K562 (cell line): Measurements from ENCODE around the gene GTF2A1. TPM values are rescaled to one million over a fixed set of nuclear protein-coding genes. Genes with fewer than 3 reads are reported as not detected.

ENCODE experiments used
- ATF1 ChIP-seq, 2 experiments: fragments of 450-650 bp in 1 of 2; IDR thresholded peaks; 2 replicates each; pipeline ENCODE4 v1.6.1; 2016; ENCODE audit warnings: missing compliant biosample characterization in 1 of 2, missing genetic modification characterization in 1 of 2
- BRF1 ChIP-seq: IDR thresholded peaks from 3 replicates; pipeline ENCODE4 v1.6.1; 2011; ENCODE audit warnings: borderline replicate concordance, mild to moderate bottlenecking; ENCODE audit not compliant: insufficient read length; ENCODE audit errors: extremely low read depth
- CHD1 ChIP-seq: fragments of 200-600 bp; sonication (generic); IDR thresholded peaks from one replicate; pipeline ENCODE4 v1.6.1; 2012; ENCODE audit warnings: mild to moderate bottlenecking, moderate library complexity, low read length, inconsistent platforms
- CREB1 ChIP-seq, 2 experiments: sonication (generic) in 1 of 2; formaldehyde crosslinking in 1 of 2; IDR thresholded peaks; 2 replicates each; pipeline versions ENCODE4 v1.6.1 to v1.8.0; 2012 to 2022; ENCODE audit warnings: inconsistent platforms in 1 of 2, mild to moderate bottlenecking in 1 of 2, missing genetic modification reagents in 1 of 2, moderate library complexity in 1 of 2
- DNMT1 ChIP-seq: fragments of 450-650 bp; IDR thresholded peaks from 2 replicates; pipeline ENCODE4 v1.6.1; 2016; ENCODE audit warnings: antibody characterized with exemption, mild to moderate bottlenecking
- GTF2F1 ChIP-seq: IDR thresholded peaks from 2 replicates; pipeline ENCODE4 v1.6.1; 2011; ENCODE audit warnings: low read depth, low read length, improper control_type of control experiment
- MCM5 ChIP-seq: fragments of 450-650 bp; IDR thresholded peaks from 2 replicates; pipeline ENCODE4 v1.6.1; 2016; ENCODE audit warnings: low read depth
- MEF2D ChIP-seq: conservative IDR thresholded peaks from 2 replicates; pipeline ENCODE4 v1.6.1; 2016; ENCODE audit warnings: low read depth, missing genetic modification characterization, missing compliant biosample characterization
- MXI1 ChIP-seq: IDR thresholded peaks from 2 replicates; pipeline ENCODE4 v1.6.1; 2011; ENCODE audit warnings: low read depth, mild to moderate bottlenecking, improper control_type of control experiment, low read length
- PHB2 ChIP-seq: fragments of 450-650 bp; IDR thresholded peaks from 2 replicates; pipeline ENCODE4 v1.6.1; 2017; ENCODE audit warnings: low read depth
- PHF8 ChIP-seq: fragments of 200-600 bp; sonication (generic); IDR thresholded peaks from 2 replicates; pipeline ENCODE4 v1.6.1; 2012; ENCODE audit warnings: mixed run types, mild to moderate bottlenecking, inconsistent platforms, low read length, moderate library complexity, borderline replicate concordance
- POLR2A ChIP-seq: fragments of 450-650 bp; conservative IDR thresholded peaks from 2 replicates; pipeline ENCODE4 v1.6.1; 2016
- SMARCE1 ChIP-seq: fragments of 450-650 bp; IDR thresholded peaks from 2 replicates; pipeline ENCODE4 v1.7.1; 2016; ENCODE audit warnings: mild to moderate bottlenecking
- SUPT5H ChIP-seq: fragments of 450-650 bp; IDR thresholded peaks from 2 replicates; pipeline ENCODE4 v1.6.1; 2016
- TAF1 ChIP-seq: IDR thresholded peaks from 2 replicates; pipeline ENCODE4 v1.6.1; 2011; ENCODE audit warnings: mild to moderate bottlenecking, low read length, moderate library complexity; ENCODE audit not compliant: insufficient read depth, control insufficient read depth, severe bottlenecking; ENCODE audit errors: extremely low read depth
- TEAD4 ChIP-seq, 2 experiments: sonication (generic) in 1 of 2; formaldehyde crosslinking in 1 of 2; IDR thresholded peaks; 2 replicates each; pipeline versions ENCODE4 v1.6.1 to v1.8.0; 2012 to 2022; ENCODE audit warnings: borderline replicate concordance in 1 of 2, inconsistent platforms in 1 of 2, low read length in 1 of 2, mild to moderate bottlenecking in 1 of 2, missing genetic modification reagents in 1 of 2
- YY1 ChIP-seq, 3 experiments: IDR thresholded peaks; 2 replicates each; pipeline ENCODE4 v1.6.1; 2011; ENCODE audit warnings: low read length in 2 of 3, mild to moderate bottlenecking in 2 of 3, moderate library complexity in 2 of 3, borderline replicate concordance in 1 of 3, control low read depth in 1 of 3, low read depth in 1 of 3; ENCODE audit not compliant: insufficient read depth in 3 of 3, insufficient replicate concordance in 2 of 3, control insufficient read depth in 1 of 3, insufficient read length in 1 of 3; ENCODE audit errors: extremely low read depth in 1 of 3
- ZNF311 ChIP-seq: fragments of 250-450 bp; sonication (Bioruptor Pico); IDR thresholded peaks from 2 replicates; pipeline ENCODE4 v1.4.0; 2020; ENCODE audit warnings: mild to moderate bottlenecking, moderate library complexity
- polyA plus RNA-seq, 8 experiments: library from polyadenylated mRNA; depleted of rRNA in 4 of 8; stranded (reverse) in 5 of 8; unstranded in 3 of 8; fragments of >200 nt; fragmentation: Nextera tagmentation in 2 of 8; fragmentation: Illumina TruSeq in 1 of 8; extraction: Ambion mirVana in 2 of 8; extraction: Trizol in 1 of 8; gene quantifications; 2 replicates each; pipeline versions ENCODE4 v1.2.1 to v1.2.3, GENCODE V29; 2011 to 2014; ENCODE audit warnings: inconsistent platforms in 1 of 8, missing spikeins in 1 of 8
- total RNA-seq, 7 experiments: library from RNA; depleted of rRNA in 6 of 7; stranded (reverse); fragments of >200 nt in 6 of 7; fragmentation: Illumina TruSeq in 2 of 7; extraction: Trizol in 2 of 7; gene quantifications; 2 replicates each; pipeline versions ENCODE4 v1.2.1 to v1.2.3, GENCODE V29; 2011 to 2021; ENCODE audit warnings: low replicate concordance in 1 of 7
- TF ChIP-seq, protein P1 (sequence below): sonication (generic); formaldehyde crosslinking; IDR thresholded peaks from 2 replicates; pipeline ENCODE4 v1.8.1; 2022; ENCODE audit warnings: missing genetic modification reagents
- TF ChIP-seq, protein P2 (sequence below): fragments of 450-650 bp; IDR thresholded peaks from 2 replicates; pipeline ENCODE4 v1.6.1; 2016
- TF ChIP-seq, protein P3 (sequence below), 2 experiments: fragments of 450-650 bp; IDR thresholded peaks; 2 replicates each; pipeline ENCODE4 v1.6.1; 2016
- TF ChIP-seq, protein P4 (sequence below): fragments of 250-450 bp; sonication (Bioruptor Pico); IDR thresholded peaks from 2 replicates; pipeline ENCODE4 v1.4.0; 2020; ENCODE audit warnings: mild to moderate bottlenecking

Gene GTF2A1
- total and polyA plus RNA-seq, 9 of the 15 experiments (the other 6 are each of a cell fraction or from before 2014, with no cell fraction given), result 3.4 to 22.8 (median 14.7) TPM

DNA sequence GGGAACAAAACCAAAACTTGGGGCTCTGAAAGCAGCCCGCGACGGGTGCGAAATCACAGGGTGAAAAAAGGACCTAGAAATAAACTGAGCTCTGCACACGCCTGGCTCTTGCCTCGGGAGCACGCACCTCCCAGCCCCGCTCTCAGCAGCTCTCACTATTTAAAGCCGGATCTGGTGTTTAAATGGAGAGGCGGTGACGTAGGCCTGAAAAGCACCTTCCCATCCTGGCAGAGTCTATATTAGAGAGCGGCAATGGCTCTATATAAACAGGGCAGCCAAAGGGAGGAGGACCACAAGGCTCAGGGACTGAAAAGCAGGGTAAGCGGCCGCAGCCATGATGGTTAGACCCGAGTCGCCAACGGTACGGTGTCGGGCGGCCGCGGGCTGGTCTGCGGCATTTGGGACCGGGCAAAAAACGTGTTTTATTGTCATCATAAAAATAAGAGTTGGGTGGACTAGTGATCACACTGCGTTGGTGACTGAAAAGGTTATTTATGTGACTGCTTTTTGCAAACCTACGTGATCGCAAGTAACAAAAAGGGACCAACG lies 1.5 kb downstream of the GTF2A1 start (continued):
- TF ChIP-seq GTF2F1 (0 out of 2 replicates have a peak, but pooled peaks have one; percentile 33), POLR2A (peak; percentile 86), SUPT5H (peak; percentile 60), ZNF311 (no peak), ATF1 (CRISPR knock-in tag; IDR thresholded peaks at IDR 0.05) (no peak), ATF1 (tag; IDR thresholded peaks at IDR 0.05) (peak; percentile 73), CHD1 (peak; percentile 78), SMARCE1 (no peak), BRF1 (no peak), CREB1 (IDR thresholded peaks at IDR 0.05) (peak; percentile 43; the same call in 1 of the 2 replicates), CREB1 (CRISPR knock-in tag; IDR thresholded peaks at IDR 0.05) (no peak), TEAD4 (IDR thresholded peaks at IDR 0.05; ENCODE audit: low read length) (no peak), TEAD4 (CRISPR knock-in tag; IDR thresholded peaks at IDR 0.05; ENCODE audit: borderline replicate concordance) (no peak), PHB2 (no peak), MXI1 (peak; percentile 40; the same call in 1 of the 2 replicates), DNMT1 (no peak), MCM5 (no peak), YY1 (IDR thresholded peaks at IDR 0.05; ENCODE audit: borderline replicate concordance in 1 of 3, control insufficient read depth in 1 of 3, extremely low read depth in 1 of 3, insufficient read depth in 3 of 3, insufficient read length in 1 of 3, insufficient replicate concordance in 2 of 3, low read depth in 1 of 3, low read length in 2 of 3) (peak; percentile 51 to 88 (median 83)), TAF1 (peak; percentile 65), MEF2D (tag) (no peak), PHF8 (peak; percentile 38; the same call in 1 of the 2 replicates)
- TF ChIP-seq, protein P1, sequence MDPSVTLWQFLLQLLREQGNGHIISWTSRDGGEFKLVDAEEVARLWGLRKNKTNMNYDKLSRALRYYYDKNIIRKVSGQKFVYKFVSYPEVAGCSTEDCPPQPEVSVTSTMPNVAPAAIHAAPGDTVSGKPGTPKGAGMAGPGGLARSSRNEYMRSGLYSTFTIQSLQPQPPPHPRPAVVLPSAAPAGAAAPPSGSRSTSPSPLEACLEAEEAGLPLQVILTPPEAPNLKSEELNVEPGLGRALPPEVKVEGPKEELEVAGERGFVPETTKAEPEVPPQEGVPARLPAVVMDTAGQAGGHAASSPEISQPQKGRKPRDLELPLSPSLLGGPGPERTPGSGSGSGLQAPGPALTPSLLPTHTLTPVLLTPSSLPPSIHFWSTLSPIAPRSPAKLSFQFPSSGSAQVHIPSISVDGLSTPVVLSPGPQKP, result no peak
- TF ChIP-seq, protein P2, sequence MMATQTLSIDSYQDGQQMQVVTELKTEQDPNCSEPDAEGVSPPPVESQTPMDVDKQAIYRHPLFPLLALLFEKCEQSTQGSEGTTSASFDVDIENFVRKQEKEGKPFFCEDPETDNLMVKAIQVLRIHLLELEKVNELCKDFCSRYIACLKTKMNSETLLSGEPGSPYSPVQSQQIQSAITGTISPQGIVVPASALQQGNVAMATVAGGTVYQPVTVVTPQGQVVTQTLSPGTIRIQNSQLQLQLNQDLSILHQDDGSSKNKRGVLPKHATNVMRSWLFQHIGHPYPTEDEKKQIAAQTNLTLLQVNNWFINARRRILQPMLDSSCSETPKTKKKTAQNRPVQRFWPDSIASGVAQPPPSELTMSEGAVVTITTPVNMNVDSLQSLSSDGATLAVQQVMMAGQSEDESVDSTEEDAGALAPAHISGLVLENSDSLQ, result no peak
- TF ChIP-seq, protein P3, sequence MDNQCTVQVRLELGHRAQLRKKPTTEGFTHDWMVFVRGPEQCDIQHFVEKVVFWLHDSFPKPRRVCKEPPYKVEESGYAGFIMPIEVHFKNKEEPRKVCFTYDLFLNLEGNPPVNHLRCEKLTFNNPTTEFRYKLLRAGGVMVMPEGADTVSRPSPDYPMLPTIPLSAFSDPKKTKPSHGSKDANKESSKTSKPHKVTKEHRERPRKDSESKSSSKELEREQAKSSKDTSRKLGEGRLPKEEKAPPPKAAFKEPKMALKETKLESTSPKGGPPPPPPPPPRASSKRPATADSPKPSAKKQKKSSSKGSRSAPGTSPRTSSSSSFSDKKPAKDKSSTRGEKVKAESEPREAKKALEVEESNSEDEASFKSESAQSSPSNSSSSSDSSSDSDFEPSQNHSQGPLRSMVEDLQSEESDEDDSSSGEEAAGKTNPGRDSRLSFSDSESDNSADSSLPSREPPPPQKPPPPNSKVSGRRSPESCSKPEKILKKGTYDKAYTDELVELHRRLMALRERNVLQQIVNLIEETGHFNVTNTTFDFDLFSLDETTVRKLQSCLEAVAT (IDR thresholded peaks at IDR 0.05), result peak in 1 of 2 experiments; percentile 55; a peak in 1 of 4 replicates
- TF ChIP-seq, protein P4, sequence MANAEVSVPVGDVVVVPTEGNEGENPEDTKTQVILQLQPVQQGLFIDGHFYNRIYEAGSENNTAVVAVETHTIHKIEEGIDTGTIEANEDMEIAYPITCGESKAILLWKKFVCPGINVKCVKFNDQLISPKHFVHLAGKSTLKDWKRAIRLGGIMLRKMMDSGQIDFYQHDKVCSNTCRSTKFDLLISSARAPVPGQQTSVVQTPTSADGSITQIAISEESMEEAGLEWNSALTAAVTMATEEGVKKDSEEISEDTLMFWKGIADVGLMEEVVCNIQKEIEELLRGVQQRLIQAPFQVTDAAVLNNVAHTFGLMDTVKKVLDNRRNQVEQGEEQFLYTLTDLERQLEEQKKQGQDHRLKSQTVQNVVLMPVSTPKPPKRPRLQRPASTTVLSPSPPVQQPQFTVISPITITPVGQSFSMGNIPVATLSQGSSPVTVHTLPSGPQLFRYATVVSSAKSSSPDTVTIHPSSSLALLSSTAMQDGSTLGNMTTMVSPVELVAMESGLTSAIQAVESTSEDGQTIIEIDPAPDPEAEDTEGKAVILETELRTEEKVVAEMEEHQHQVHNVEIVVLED (CRISPR knock-in tag), result no peak
